ENCODE results near the gene RAB5A.

DNA sequence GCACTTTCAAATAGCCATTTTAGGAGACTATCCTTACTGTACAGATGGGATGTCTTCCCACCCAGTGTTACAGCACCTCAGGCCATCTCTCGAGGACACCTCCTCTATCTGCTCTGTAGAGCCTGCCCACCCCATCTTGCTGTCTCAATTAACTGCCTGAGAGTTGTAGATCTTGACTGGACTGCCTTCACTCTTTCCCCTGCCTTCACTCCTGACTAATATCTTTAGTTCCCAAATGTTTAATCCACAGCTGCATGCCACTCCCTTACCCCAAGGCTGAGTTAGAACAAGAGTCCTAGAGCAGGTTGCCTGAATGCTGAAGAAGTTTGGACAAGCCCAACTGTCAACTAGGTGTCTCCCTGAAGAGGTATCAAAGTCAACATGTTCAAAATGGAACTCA is 66.5 kb downstream of the RAB5A start:
- TF ChIP-seq TARDBP (IDR thresholded peaks at IDR 0.05) (no peak), FOXM1 (IDR thresholded peaks at IDR 0.05; ENCODE audit: borderline replicate concordance) (no peak), ZNF384 (IDR thresholded peaks at IDR 0.05) (no peak), FOXA1 (IDR thresholded peaks at IDR 0.05) (no peak), BHLHE40 (IDR thresholded peaks at IDR 0.05; ENCODE audit: borderline replicate concordance) (no peak), L3MBTL2 (conservative IDR thresholded peaks at IDR 0.05) (no peak), ARNT (IDR thresholded peaks at IDR 0.05) (no peak), SP1 (IDR thresholded peaks at IDR 0.05) (no peak), LEF1 (IDR thresholded peaks at IDR 0.05; ENCODE audit: borderline replicate concordance) (no peak), HDGF (IDR thresholded peaks at IDR 0.05; ENCODE audit: borderline replicate concordance) (no peak), NFRKB (IDR thresholded peaks at IDR 0.05) (no peak), ELF4 (IDR thresholded peaks at IDR 0.05) (no peak), SUZ12 (IDR thresholded peaks at IDR 0.05) (no peak), CTBP1 (IDR thresholded peaks at IDR 0.05; ENCODE audit: borderline replicate concordance) (no peak)
